NCI-H345 (cell line): ENCODE results near the gene LRFN5.
A peak's percentile ranks its signal among the peaks of the same experiment; 100 is the strongest.
"Not testable (repeated sequence)": the region's sequence is repeated elsewhere in the genome, so short reads cannot be mapped to it uniquely, and the experiment has no call there.

Experiments
- DNase-seq: peaks from one replicate; lab custom pipeline; 2025; lab: John Stamatoyannopoulos, UW

Gene LRFN5

DNA sequence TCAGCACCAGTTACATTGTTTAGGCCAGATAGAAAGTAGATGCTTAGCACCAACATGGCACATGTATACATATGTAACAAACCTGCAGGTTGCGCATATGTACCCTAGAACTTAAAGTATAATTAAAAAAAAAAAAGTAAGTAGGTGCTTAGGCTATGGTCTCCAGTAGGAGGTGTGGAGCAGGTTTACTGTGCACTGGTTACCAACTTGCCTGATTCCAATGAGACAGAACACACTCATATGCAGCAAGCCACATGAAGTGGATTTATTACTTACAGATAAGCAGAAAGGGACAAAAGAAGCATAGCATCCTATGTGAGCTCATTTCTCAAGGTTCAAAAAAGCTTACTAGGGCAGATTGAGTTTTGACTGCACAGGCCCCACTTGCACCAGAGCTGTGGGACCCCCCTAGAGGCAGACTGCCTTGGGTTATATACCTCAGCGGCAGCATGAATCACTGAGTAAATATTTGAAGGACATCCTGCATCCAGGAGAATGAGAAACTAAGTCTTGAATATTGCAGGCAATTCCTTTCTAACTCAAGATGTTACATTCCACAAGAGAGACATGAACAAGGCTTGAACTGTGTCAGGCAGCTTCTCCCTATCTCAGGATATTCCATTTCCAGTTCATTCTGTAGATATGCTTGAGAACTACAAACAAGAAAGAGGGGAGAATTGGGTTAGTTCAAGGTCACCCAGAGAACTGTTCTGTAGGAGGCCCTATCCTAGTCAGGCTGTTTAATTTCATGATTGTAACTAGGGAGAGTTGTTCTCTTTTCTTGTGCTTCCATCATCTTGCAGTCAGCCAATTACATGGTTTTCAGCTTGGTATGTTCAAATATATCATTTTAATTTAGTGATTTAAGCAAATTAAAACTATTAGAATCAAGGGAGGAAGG is 30.1 kb downstream of the LRFN5 start:
- DNase-seq, result no peak

DNA sequence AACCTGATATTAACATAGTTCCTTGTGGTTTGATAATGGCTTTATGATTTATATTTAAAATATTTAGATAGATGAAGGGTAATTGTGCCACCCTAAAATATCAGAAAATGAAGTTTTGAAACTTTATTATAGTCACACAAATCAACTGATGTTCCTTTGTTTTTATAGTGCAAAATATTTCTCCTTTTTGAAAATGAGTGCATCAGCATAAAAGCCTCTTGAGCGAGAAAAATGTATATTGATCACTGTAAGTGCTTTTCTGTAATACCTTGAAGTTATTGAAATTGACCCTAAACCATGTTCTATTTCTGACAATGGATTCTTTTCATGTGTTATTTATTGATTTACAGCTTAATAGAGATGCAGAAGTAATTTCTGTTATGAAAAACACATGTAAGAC is 35.0 kb downstream of the LRFN5 start:
- no peak for DNase-seq

DNA sequence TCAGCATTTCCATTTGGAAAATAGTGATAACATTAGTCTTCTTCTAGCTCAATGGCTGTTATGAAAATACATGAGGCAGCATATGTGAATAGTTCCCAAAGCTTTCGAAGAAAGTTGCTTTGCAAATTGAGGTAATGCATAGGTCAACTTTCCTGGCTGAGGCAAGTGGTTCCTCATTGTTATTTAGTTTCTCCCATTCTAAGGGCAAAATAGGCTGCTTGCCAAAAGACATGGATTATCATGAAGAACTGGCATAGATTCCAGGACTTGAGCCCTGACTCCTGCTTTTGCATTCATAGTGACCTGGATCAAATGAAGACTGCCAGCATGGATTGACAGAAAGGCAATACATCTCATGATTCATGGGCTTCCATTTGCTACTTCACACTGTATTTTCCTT is 35.7 kb downstream of the LRFN5 start:
- no peak for DNase-seq

DNA sequence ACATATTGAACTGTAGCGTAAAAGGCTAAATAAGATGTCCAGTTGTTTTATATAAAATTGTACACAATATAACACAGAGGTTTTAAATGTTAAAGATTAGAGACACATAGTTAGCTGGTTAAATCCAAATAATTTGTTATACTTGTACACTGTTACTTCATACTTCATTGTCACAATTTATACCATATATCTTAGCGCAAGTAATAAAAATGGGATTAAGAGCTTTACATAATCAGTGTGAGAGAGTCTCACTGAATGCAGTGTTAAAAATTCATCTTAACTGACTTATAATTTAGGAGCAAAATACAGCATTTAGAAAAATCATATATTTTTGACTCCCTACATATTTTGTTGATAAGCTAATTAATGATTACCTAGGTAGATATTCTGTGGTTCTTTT is 36.1 kb downstream of the LRFN5 start:
- DNase-seq, result no peak

DNA sequence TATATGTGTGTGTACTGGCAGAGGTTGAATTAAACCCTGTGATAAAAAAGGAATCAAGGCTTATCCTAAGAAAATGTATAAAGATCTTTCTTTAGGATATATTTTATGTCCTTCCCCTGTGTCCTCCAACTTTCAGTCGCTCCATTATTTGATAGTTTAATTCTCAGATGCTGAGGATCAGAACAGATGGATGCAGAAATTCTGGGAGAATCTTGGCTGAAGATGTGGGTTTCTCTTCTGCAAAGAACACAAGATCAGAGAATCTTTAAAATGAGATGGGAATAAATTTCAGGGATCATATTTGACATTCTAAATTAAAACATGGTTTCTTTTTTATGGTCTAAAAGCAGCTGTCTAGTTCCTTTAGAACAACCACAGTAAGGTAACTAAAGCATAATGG is 37.9 kb downstream of the LRFN5 start:
- no peak for DNase-seq

DNA sequence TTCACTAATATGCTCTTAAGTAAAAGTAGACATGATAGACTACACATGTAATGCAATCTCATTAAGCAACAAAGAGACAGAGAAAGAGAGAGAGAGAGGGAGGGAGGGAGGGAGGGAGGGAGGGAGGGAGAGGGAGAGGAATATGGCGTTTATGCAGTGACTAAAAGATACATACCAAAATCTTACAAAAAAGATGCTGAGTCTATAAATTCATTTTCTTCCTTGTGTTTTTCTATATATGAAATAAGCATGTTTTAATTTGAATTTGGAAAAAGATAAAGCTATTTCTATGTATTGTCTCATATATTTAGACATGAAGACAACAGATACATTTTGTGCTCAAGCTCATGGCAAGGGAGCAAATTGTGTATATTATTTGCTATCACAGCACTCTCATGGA is 44.1 kb downstream of the LRFN5 start:
- DNase-seq, result no peak

DNA sequence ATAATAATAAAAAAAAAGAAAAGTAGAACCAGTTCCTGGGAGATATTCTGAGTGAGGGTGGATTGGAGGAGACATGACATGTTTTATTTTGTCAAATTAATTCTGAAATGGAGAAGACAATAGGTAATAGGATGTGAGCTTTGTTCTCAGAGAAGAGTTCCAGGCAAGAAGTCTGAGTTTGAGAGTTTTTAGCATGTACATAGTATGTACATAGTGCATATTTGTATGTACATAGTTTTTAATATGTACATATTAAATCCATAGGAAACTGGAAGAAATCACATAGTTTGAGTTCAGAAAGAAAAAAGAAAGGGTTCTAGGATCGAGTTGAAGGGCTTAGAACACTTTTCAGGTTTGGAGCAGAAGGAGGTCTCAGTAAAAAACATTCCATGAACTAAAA is 47.5 kb downstream of the LRFN5 start:
- no peak for DNase-seq

DNA sequence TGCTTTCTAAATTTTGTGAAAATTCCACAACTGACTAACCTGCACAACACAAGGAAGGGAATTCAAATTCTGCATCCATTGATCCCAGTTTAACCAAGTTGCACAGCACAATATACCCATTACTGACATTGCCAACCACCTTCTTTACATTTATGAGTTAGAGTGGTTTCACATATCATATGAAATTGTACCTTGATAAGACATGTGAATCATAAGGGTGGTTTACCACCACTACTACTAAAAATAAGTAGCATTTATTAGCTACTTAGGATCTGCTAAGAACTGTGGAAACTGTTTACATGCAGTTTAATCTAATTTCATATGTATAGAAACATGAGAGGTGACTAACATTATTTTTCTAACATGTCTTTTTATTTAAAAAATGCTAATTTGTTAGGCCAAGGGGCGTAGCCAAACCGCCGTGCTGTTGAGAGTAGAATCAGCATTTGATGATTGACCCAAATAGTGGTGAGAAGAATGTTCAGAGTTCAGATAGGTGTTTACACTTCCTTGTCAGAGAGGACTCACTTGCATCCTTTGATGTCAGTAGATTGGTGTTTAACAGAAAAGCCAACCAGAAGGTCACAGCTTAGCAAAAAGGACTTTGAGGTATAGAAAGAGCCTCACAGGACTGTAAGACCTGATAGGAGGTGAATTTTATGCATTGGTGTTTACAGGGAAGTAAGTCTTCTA is 56.2 kb downstream of the LRFN5 start:
- no peak for DNase-seq

DNA sequence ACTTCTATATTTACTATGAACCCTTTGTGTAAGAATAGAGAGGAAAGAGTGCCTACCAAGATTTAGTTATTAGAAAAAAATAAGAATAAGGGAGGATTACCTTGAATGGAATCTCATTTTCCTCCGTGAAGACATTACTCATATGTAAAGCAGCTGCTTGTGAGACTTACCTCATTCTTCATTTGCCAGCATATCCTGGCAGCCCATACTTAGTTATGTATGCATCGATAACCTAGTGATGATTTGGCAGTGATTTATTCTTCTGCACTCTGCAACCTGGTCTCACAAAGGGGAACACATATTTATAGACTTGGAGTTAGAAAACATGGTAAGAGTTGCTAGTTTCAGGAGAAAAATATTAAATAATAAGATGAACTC is 56.8 kb downstream of the LRFN5 start:
- DNase-seq, result no peak

DNA sequence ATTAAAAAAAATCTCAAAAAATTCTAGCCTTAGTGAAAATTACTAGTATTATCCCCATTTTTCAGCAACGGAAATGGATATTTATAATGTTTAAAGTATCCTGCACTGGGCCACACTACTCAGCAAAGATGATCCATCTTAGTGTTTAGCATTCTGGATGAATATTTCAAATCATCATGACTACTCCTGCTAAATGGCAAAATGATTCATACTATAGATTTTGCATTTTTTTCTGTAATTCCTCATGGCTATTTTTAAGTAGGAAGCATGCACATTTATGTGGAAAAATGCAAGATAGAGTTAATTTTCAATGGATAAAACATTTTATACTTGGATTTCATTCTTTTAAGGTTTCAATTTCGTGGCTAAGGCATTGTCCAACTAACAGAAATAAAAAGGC is 59.6 kb downstream of the LRFN5 start:
- DNase-seq, result no peak

DNA sequence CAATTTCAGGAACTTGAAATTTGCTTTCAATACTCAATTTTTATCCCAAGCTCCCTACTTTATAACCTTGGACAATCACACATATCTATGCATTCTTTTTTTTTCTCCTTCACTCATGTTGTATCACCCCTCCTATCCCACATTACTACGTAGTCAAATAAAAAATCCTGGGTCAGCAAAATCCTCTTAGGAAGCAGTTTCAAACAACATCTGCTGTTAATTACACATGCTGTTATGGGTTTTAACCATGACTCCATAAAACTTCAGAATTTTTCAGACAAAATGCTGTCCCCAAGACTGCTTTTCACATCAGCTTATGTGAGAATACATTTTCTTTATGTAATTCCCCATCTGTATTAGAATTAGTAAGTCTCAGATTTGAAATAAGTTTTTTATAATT is 61.7 kb downstream of the LRFN5 start:
- no peak for DNase-seq

DNA sequence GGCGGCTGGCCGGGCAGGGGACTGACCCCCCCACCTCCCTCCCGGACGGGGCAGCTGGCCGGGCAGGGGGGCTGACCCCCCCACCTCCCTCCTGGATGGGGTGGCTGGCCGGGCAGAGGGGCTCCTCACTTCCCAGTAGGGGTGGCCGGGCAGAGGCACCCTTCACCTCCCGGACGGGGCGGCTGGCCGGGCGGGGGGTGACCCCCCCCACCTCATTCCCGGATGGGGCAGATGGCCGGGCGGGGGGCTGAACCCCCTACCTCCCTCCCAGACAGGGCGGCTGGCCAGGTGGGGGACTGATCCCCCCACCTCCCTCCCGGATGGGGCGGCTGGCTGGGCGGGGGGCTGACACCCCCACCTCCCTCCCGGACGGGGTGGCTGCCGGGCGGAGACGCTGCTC is 66.9 kb downstream of the LRFN5 start:
- not testable (repeated sequence) for DNase-seq

DNA sequence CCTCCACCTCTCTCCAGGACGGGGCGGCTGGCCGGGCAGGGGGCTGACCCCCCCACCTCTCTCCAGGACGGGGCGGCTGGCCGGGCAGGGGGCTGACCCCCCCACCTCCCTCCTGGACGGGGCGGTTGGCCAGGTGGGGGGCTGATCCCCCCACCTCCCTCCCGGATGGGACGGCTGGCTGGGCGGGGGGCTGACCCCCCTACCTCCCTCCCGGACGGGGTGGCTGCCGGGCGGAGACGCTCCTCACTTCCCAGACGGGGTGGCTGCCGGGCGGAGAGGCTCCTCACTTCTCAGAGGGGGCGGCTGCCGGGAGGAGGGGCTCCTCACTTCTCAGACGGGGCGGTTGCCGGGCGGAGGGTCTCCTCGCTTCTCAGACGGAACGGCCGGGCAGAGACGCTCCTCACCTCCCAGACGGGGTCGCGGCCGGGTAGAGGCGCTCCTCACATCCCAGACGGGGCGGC is 67.9 kb downstream of the LRFN5 start:
- not testable (repeated sequence) for DNase-seq

DNA sequence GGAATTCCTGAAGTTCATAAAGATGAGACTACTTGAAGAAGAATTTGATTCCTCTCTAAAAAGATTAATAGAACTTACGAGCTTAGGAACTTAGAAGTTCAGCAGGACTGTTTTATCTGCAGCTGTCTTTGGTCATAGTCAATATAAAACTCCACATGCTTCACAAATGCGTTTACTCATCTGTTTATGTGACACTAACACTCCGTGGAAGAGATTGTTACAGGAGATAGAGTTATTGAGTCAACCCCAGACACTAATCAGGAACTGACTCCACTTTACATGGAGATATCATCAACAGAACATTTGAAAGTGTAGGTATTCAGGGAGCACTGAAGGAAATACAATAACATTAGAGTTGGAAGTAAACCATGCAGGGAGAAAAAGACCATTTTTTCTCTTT is 92.8 kb downstream of the LRFN5 start:
- no peak for DNase-seq

DNA sequence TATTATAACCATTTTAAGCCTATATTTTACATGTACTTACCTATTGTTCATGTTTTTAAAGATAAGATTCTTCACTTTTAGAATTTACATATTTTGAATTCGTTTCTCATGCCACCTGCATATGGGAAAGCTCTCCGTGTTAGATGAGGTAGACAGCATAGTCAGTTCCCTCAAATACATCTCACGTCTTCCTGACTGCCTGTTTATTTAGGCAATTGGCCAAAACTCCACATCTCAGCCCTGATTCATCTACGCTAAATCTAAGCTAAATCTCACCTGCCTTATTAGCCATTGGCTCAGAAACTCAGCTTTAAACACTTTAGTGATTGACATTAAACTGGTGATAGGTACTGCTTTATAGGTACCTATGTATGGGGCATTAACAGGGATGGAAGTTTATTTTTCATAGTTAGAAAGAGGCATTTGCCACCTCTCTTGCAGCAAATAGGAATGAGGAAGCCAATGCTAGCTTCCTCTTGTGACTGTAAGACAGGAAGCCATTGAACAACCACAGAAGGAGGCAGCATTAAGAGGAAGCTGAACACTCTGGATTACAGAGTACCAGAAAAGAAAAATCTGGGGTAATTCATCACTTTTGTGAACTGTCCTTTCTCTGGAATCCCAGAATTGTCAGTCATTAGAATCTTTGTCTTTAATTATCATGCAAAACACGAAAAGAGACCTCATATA is 111.9 kb downstream of the LRFN5 start:
- DNase-seq, result peak; percentile 88

DNA sequence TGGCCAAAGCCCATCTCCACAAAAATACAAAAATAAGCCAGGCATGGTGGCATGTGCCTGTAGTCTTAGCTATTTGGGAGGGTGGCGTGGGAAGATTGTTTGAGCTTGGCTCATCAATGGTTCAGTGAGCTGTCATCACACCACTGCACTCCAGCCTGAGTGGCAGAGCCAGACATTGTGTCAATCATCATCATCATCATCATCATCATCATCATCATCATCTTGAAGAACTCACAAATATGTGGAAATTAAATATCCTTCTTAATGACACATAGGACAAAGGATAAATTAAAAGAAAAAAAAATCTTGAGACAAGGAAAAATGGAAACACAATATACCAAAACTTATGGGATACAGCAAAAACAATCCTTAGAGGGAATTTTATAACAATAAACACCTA is 132.5 kb downstream of the LRFN5 start:
- DNase-seq, result no peak

DNA sequence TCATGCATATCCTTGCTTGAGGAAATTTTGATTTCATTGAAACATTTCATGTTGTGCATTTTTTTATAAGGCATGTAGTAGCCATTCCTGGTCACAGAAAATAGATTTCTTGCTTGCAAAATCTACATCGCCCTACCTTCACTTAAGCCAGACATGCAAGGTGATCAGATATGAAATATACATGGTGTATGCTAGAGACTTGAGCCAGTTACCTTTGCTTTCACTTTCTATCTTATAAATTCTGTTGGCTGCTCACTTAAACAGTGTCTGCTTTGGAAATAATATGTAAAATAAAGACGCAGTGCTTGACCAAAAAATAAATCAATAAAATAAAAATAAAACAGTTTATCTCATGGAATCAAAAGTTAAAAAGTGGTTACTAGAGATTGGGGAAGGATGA is 136.5 kb downstream of the LRFN5 start:
- DNase-seq, result no peak

DNA sequence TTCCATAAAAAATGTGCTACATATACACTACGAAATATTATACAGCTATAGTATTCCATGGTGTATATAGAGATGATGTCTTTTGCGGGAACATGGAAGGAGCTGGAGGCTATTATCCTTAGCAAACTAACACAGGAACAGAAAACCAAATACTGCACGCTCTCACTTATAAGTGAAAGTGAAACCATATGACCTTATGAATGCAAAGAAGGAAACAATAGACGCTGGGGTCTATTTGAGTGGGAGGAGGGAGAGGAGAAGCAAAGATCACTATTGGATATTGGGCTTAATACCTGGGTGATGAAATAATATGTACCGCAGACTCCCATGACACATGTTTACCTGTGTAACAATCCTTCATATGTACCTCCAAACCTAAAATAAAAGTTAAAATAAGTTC is 142.8 kb downstream of the LRFN5 start:
- DNase-seq, result no peak

DNA sequence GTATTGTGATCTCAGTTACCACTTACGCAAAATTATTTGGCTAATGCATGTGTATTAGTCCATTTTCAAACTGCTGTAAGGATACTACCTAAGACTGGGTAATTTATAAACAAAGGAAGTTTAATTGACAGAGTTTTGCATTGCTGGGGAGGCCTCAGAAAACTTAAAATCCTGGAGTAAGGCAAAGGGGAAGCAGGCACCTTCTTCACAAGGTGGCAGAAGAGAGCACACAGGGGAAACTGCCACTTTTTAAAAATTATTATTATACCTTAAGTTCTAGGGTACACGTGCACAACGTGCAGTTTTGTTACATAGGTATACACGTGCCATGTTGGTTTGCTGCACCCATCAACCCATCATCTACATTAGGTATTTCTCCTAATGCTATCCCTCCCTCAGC is 143.9 kb downstream of the LRFN5 start:
- DNase-seq, result not testable (repeated sequence)

DNA sequence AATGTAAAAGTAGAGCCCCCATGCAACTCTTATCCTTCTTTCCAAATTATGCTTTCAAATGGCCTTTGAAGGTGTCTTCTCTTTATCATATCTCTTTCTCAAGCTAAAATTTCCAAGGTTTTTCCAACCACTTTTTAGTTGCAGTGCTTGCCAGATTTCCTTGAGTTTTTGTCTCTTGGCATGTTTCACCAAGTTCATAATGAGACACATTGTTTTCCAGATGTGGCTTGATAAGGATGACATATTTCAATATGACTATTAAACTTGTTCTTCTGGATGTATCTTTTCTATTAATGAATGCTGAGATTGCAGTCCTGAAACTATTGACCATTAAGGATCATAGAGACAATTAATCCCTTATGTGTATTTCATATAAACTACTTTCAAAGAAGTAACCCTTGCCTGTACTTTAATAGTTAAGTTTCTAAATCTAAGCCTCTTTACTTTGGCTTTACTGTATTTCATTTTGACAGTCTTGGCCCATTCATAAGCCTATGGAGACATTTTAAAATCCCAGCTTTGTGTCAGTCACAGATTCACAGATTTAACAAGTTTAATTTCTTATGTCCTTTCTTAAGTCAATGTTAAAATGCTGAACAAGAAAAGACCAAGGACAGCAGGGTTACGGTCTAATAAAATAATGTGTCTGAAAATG is 151.5 kb downstream of the LRFN5 start:
- no peak for DNase-seq

DNA sequence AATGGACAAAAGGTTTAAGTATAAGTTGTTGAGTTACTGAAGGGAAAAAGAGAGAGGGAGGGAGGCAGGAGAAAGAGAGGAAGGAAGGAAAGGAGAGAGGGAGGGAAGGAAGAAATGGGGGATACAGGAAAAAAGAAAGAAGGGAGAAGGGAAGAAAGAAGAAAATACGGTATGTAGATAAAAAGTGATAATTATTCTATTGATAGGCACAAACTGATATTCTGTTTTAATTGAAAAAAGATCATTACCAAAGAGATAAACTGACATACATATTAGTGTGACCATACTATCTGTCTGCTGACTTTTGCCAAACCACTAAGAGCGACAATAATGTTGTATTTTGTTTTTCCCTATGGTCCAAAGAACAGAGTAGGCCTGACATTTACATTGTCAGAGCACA is 154.5 kb downstream of the LRFN5 start:
- no peak for DNase-seq

DNA sequence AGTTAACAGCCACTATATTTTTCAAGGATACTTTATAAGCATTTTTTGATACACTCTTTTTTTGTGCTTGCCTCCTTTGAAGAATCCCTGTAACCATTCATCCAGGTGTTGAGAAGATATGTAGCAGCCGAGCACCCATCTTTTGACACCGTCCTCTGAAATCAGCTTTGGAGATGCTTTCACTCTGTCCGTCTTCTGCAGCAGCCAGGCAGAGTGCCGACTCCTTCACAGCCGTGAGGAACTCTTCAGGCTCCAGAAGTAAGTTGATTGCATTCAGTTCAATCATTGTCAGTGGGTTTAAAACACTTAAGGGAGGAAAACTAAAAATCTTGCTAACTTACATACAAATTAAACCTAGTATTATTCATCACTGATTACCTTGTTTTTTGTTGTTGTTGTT is 160.1 kb downstream of the LRFN5 start:
- DNase-seq, result no peak
